ENCODE measurements around the gene TMTC2.

GRCh38 chr12:82876075-82876474 is 189.4 kb downstream of the TMTC2 start:
- no peak for TF ChIP-seq EZH2 (IDR thresholded peaks at IDR 0.05; ENCODE audit: borderline replicate concordance, insufficient read depth, low read depth, low read length, poor library complexity, severe bottlenecking)
- no peak for TF ChIP-seq CTCF (IDR thresholded peaks at IDR 0.05)

Measured in B cell (primary cell).